Nephron progenitor cell (in vitro differentiated cells): ENCODE measurements around the gene UBE2I.
A peak's percentile ranks its signal among the peaks of the same experiment; 100 is the strongest.

Experiments
- DNase-seq: peaks from one replicate; pipeline ENCODE4 v3.0.0; 2021
- H3K27ac Mint-ChIP-seq: 2 replicates; pipeline ENCODE4 v1.8.0; 2021; ENCODE audit warnings: mild to moderate bottlenecking, moderate library complexity, mixed read lengths
- H3K27me3 Mint-ChIP-seq: 2 replicates; pipeline ENCODE4 v1.8.0; 2021; ENCODE audit warnings: mild to moderate bottlenecking, low read depth, mixed read lengths; ENCODE audit not compliant: poor library complexity
- H3K36me3 Mint-ChIP-seq: 2 replicates; pipeline ENCODE4 v1.8.0; 2021; ENCODE audit warnings: low read depth, mixed read lengths
- H3K4me1 Mint-ChIP-seq: 2 replicates; pipeline ENCODE4 v1.8.0; 2021; ENCODE audit warnings: mixed read lengths
- H3K4me3 Mint-ChIP-seq: 2 replicates; pipeline ENCODE4 v1.8.0; 2021; ENCODE audit warnings: mild to moderate bottlenecking, moderate library complexity, mixed read lengths
- H3K9me3 Mint-ChIP-seq: 2 replicates; pipeline ENCODE4 v1.8.0; 2021; ENCODE audit warnings: mild to moderate bottlenecking, moderate library complexity, mixed read lengths
- CTCF ChIP-seq: fragments of 200-600 bp; sonication (generic); IDR thresholded peaks from 2 replicates; pipeline ENCODE4 v1.5.0; 2021; ENCODE audit warnings: antibody characterized with exemption

The UBE2I gene

GRCh38 chr16:1283996-1284616 lies 25.3 kb upstream of the UBE2I start:
- peaks cover 66% of the 10 kb centered on the region for H3K4me1 Mint-ChIP-seq
- no peaks in the 10 kb centered on the region for H3K36me3 Mint-ChIP-seq
- no peak for DNase-seq
- no peaks in the 10 kb centered on the region for H3K9me3 Mint-ChIP-seq
- H3K27ac Mint-ChIP-seq, result no peak overlapping the region
- peaks cover 41% of the 10 kb centered on the region for H3K27me3 Mint-ChIP-seq
- TF ChIP-seq CTCF, result no peak
- no peak overlapping the region for H3K4me3 Mint-ChIP-seq

GRCh38 chr16:1285669-1286512 lies 23.5 kb upstream of the UBE2I start:
- DNase-seq, result no peak
- H3K4me1 Mint-ChIP-seq, result peaks cover 68% of the 10 kb centered on the region
- TF ChIP-seq CTCF, result peak; percentile 37
- no peaks in the 10 kb centered on the region for H3K9me3 Mint-ChIP-seq
- H3K4me3 Mint-ChIP-seq, result peak overlapping the region; percentile 25
- no peaks in the 10 kb centered on the region for H3K36me3 Mint-ChIP-seq
- H3K27me3 Mint-ChIP-seq, result peaks cover 56% of the 10 kb centered on the region
- no peak overlapping the region for H3K27ac Mint-ChIP-seq

GRCh38 chr16:1286513-1287094 lies 22.8 kb upstream of the UBE2I start:
- no peaks in the 10 kb centered on the region for H3K9me3 Mint-ChIP-seq
- no peak overlapping the region for H3K27ac Mint-ChIP-seq
- no peak for TF ChIP-seq CTCF

GRCh38 chr16:1287982-1288670 lies 21.3 kb upstream of the UBE2I start:
- Mint-ChIP-seq H3K27me3 (peaks cover 61% of the 10 kb centered on the region), H3K4me3 (peak overlapping the region; percentile 62), H3K9me3 (no peaks in the 10 kb centered on the region), H3K36me3 (no peaks in the 10 kb centered on the region), H3K27ac (no peak overlapping the region), H3K4me1 (peaks cover 65% of the 10 kb centered on the region)
- no peak for TF ChIP-seq CTCF
- DNase-seq, result no peak

More at GRCh38 chr16:1286513-1287094, 22.8 kb upstream of the UBE2I start:
- no peak for DNase-seq
- Mint-ChIP-seq H3K4me3 (no peak overlapping the region), H3K27me3 (peaks cover 58% of the 10 kb centered on the region), H3K36me3 (no peaks in the 10 kb centered on the region), H3K4me1 (peaks cover 68% of the 10 kb centered on the region)

GRCh38 chr16:1288813-1289476 lies 20.5 kb upstream of the UBE2I start:
- H3K9me3 Mint-ChIP-seq, result no peaks in the 10 kb centered on the region
- no peak for TF ChIP-seq CTCF
- no peaks in the 10 kb centered on the region for H3K36me3 Mint-ChIP-seq
- DNase-seq, result no peak
- H3K27ac Mint-ChIP-seq, result no peak overlapping the region
- peaks cover 65% of the 10 kb centered on the region for H3K27me3 Mint-ChIP-seq
- H3K4me1 Mint-ChIP-seq, result peaks cover 65% of the 10 kb centered on the region
- no peak overlapping the region for H3K4me3 Mint-ChIP-seq
